ENCODE results near the gene CCDC188. TPM values are rescaled to one million over a fixed set of nuclear protein-coding genes. Genes with fewer than 3 reads are reported as not detected.

CCDC188 gene
- total and polyA plus RNA-seq, 2 of the 13 experiments (the other 11 are each of a cell fraction or from before 2014, with no cell fraction given): not detected

- TF ChIP-seq ZNF235 (CRISPR knock-in tag; IDR thresholded peaks at IDR 0.05; ENCODE audit: borderline replicate concordance) (no peak), KDM6A (CRISPR knock-in tag; IDR thresholded peaks at IDR 0.05; ENCODE audit: low read depth) (no peak), ZNF646 (CRISPR knock-in tag; IDR thresholded peaks at IDR 0.05) (no peak), ARID4A (CRISPR knock-in tag; IDR thresholded peaks at IDR 0.05; ENCODE audit: borderline replicate concordance) (peak; percentile 36; the same call in 1 of the 2 replicates), ZNF691 (CRISPR knock-in tag; IDR thresholded peaks at IDR 0.05; ENCODE audit: borderline replicate concordance, low read depth) (no peak), ZNF367 (CRISPR knock-in tag; IDR thresholded peaks at IDR 0.05; ENCODE audit: borderline replicate concordance) (no peak), DNMT1 (CRISPR knock-in tag; IDR thresholded peaks at IDR 0.05) (0 out of 2 replicates have a peak, but pooled peaks have one; percentile 55), ZNF784 (CRISPR knock-in tag; IDR thresholded peaks at IDR 0.05; ENCODE audit: borderline replicate concordance) (no peak), NFYC (CRISPR knock-in tag; IDR thresholded peaks at IDR 0.05) (no peak), MTA3 (CRISPR knock-in tag; IDR thresholded peaks at IDR 0.05) (no peak), TARDBP (CRISPR knock-in tag; IDR thresholded peaks at IDR 0.05) (no peak), ZNF724P (CRISPR knock-in tag; IDR thresholded peaks at IDR 0.05; ENCODE audit: borderline replicate concordance) (no peak), NFKBIZ (CRISPR knock-in tag; IDR thresholded peaks at IDR 0.05) (no peak), ZNF562 (CRISPR knock-in tag; IDR thresholded peaks at IDR 0.05; ENCODE audit: borderline replicate concordance) (no peak)
Observed at GRCh38 chr22:20131859-20132685, 18.8 kb downstream of the CCDC188 start (continued).
